Coronary artery (tissue), 2 donors: ENCODE results near the gene GRK6.

Experiments used
- DNase-seq: peaks from one replicate; pipeline ENCODE4 v3.0.0-alpha.2; 2017; ENCODE audit warnings: low spot score
- H3K27ac ChIP-seq, 2 donors: fragments of 200-600 bp; sonication (generic); one replicate each; pipeline ENCODE4 v1.5.1; 2016 to 2019
- H3K4me3 ChIP-seq: fragments of 200-600 bp; sonication (generic); 2 replicates; pipeline ENCODE4 v1.5.1; 2016; ENCODE audit warnings: mild to moderate bottlenecking, moderate library complexity
- TF ChIP-seq, protein P1 (sequence below): fragments of 200-600 bp; sonication (generic); IDR thresholded peaks from one replicate; pipeline ENCODE4 v1.5.1; 2019; ENCODE audit warnings: antibody characterized with exemption

Gene GRK6

DNA sequence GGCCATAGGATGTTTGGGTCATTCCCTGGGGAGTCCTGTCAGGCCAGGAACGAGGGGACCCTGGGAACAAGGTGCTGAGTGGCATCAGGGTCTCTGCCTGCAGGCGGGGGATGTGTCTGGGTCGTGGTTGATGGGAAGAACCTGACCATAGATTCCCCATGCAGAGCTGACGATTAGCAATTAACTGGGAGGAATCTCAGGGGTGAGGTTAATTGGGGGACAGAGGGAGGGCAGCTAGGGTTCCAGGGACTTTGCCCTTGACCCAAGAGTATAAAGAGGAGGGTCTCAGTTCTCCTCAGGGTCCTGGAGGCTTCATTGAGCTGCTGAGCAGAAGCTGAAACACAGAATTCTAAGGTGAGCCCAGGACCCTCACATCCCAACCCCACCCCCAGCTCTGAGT, 42.3 kb upstream of the GRK6 start, which contains the start of gene SLC34A1:
SLC34A1 (plus strand) TSS at position 301 of the 400 bp plus-strand sequence. CDS start 1,308 bp downstream, outside the sequence.
- TF ChIP-seq, protein P1, sequence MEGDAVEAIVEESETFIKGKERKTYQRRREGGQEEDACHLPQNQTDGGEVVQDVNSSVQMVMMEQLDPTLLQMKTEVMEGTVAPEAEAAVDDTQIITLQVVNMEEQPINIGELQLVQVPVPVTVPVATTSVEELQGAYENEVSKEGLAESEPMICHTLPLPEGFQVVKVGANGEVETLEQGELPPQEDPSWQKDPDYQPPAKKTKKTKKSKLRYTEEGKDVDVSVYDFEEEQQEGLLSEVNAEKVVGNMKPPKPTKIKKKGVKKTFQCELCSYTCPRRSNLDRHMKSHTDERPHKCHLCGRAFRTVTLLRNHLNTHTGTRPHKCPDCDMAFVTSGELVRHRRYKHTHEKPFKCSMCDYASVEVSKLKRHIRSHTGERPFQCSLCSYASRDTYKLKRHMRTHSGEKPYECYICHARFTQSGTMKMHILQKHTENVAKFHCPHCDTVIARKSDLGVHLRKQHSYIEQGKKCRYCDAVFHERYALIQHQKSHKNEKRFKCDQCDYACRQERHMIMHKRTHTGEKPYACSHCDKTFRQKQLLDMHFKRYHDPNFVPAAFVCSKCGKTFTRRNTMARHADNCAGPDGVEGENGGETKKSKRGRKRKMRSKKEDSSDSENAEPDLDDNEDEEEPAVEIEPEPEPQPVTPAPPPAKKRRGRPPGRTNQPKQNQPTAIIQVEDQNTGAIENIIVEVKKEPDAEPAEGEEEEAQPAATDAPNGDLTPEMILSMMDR: no peak

DNA sequence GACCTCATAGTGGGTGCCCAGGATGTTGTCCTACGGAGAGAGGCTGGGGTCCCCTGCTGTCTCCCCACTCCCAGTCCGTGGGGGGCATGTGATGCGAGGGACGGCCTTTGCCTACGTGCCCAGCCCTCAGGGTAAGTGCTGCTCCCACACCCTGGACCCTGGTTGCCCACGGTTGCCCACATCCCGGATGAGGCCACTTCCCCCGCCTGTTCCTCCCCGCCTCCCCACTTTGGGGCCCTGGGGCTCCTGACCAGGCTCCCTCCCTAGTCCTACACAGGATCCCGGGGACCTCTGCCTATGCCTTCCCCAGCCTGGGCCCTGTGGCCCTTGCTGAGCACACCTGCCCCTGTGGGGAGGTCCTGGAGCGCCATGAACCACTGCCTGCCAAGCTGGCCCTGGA, 40.8 kb upstream of the GRK6 start:
- no peak for DNase-seq
- no peak overlapping the region for H3K27ac ChIP-seq
- H3K4me3 ChIP-seq: no peak overlapping the region
- TF ChIP-seq, protein P1: no peak

More for the DNA sequence above, 42.3 kb upstream of the GRK6 start, which contains the start of gene SLC34A1:
- no peak for DNase-seq
- Histone ChIP-seq H3K27ac (no peak within 1 kb of the TSS), H3K4me3 (no peak within 1 kb of the TSS)

DNA sequence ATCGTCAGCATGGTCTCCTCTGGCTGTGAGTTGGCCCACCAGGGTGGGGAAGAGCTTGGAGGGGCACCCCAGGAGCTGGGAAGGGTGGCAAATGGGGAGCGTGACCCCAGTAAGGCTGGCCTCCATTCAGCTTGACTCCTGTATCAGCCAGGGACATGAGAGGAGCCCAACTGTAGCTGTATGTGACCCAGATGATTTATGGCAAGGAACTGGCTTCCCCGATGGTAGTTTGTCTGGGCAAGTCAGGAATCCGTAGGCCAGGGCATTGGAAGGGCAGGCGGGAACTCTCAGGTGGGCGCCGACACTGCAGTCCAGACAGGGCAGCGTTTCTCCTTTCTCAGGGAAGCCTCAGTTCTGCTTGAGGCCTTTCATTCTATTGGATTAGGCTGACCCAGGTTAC, 39.9 kb upstream of the GRK6 start:
- Histone ChIP-seq H3K27ac (no peak overlapping the region), H3K4me3 (no peak overlapping the region)
- TF ChIP-seq, protein P1: no peak
- DNase-seq: no peak

DNA sequence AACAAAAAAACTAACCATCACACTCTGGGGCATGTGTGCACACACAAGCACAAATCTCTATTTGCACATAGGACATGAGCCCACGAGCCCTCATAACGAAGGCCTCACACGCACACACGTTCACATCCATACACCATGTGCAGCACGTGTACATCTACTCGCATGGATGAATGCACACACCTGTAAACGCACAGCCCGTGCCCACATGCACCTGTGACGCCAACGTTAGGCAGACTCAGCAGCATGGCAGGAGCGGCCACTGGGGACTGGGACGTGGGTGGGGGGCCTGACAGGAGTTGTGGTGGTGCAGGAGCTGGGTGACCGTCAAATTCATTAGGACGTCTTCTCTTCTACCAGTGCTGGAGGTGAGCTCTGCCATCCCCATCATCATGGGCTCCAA, 39.1 kb upstream of the GRK6 start:
- no peak for DNase-seq
- Histone ChIP-seq H3K27ac (no peak overlapping the region), H3K4me3 (no peak overlapping the region)
- TF ChIP-seq, protein P1: no peak

DNA sequence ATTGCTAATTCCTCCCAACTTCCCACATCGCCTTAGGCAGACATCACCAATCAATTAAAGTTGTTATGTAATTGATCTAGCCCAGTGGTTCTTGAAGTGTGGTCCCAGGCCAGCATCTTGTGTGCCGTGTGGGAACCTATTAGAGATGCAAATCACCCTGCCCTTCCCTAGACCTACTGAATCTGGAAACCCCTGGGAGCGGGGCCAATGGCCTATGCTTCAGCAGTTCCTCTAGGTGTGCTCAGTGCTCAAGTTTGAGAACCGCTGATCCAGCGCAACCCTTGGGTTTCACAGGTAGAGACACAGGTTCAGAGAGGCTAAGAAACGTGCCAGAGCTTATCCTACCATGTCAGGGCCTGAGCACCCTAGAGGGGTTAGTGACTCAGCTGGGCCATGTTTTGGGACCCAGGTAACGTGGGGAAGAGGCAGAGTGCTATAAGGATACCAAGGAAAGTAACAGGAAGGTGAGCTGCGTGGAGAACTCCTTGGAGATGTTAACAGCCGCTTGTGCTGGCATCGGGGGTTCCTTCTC, 37.9 kb upstream of the GRK6 start:
- TF ChIP-seq, protein P1: no peak
- DNase-seq: no peak
- Histone ChIP-seq H3K4me3 (no peak overlapping the region), H3K27ac (no peak overlapping the region)

DNA sequence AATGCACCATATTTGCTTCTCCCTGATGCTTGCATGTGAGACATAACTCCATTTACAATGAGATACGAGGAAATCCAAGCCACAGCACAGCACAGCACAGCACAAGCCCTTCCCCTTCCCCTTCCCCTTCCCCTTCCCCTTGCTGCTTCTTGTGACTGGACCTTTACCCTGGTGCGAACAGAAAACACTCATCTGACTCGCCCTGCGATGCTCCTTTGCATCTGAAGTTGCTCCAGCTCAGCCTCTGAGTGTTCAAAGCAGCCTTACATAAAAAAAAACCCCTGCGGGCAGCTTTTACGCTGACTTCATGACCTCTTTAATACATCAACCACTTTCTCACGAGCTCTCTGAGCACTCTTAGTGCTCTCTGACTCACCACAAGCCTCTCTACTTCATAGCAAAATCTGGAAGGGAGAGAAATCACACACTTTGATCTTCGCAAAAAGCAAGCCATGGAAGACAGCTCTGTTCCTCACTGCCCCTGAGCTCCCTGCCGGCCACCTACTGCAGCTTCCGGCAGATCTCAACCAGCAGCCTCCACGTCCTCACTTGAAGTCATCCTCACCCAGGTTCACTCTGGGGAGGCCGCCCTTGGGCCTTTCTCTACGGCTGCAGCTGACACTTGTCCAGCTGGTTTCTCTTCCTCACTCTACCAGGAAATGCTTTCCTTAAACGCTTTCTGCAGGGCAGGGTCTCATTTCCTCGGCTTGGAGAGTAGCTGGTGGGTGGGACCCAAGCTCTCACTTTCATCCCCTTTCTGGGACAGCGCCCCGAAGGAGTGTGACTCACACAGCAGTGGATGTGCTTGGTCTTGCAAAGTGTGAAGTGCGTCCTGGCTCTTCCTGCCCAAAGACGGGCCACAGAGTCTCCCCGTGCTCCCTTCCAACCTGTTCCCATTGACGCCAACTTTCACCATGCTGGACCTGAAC, 37.0 kb upstream of the GRK6 start:
- Histone ChIP-seq H3K4me3 (no peak overlapping the region), H3K27ac (peak overlapping the region in 1 of 2 donors; percentile 35)
- no peak for DNase-seq
- TF ChIP-seq, protein P1: no peak
